ENCODE data around the gene WSCD2. TPM values are rescaled to one million over a fixed set of nuclear protein-coding genes. Genes with fewer than 3 reads are reported as not detected.

WSCD2 gene
- total RNA-seq, 1 donor from 2014 or later, result not detected

DNA sequence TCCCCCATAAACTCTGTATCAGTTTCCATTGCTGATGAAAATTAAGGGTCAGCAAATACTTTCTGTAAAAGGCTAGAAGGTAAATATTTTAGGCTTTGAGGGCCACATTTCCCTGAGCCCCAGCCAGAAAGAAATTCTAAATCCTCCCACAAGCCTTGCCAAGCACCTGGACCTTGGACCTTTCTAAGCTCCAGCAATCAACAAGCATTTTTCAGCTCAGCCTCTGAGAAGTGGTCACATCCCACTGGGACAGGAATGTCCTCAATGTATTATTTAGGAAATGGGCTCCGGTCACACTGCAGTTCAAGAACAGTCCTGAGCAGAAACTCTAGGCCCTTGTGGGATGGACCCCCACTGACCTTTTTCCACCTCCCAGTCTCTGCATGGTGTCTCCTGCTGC lies 55.9 kb downstream of the WSCD2 start:
- no peak for DNase-seq (ENCODE audit: low read depth)
- H3K4me3 ChIP-seq (ENCODE audit: low read depth, low read length), result no peak overlapping the region

DNA sequence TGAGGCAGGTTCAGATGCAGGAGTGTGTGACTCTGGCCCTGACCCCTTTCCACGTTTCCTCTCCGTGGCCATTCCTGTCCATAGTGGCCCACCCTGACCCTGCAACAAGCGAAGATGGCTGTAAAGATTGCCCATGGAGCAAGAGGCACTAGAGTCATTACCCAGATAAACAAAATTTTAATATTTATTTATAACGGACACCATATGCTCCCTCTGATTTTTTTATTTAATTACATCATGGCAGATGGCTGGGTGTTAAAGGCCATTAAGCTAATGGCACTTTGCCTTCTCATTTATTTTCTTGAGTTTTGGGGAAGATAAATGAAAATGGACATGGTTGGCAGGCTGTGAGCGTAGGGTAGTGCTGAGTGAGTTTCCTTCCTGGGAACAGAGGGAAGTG lies 58.7 kb downstream of the WSCD2 start:
- no peak for DNase-seq (ENCODE audit: low read depth)
- no peak overlapping the region for H3K4me3 ChIP-seq (ENCODE audit: low read depth, low read length)
- TF ChIP-seq, protein P1, sequence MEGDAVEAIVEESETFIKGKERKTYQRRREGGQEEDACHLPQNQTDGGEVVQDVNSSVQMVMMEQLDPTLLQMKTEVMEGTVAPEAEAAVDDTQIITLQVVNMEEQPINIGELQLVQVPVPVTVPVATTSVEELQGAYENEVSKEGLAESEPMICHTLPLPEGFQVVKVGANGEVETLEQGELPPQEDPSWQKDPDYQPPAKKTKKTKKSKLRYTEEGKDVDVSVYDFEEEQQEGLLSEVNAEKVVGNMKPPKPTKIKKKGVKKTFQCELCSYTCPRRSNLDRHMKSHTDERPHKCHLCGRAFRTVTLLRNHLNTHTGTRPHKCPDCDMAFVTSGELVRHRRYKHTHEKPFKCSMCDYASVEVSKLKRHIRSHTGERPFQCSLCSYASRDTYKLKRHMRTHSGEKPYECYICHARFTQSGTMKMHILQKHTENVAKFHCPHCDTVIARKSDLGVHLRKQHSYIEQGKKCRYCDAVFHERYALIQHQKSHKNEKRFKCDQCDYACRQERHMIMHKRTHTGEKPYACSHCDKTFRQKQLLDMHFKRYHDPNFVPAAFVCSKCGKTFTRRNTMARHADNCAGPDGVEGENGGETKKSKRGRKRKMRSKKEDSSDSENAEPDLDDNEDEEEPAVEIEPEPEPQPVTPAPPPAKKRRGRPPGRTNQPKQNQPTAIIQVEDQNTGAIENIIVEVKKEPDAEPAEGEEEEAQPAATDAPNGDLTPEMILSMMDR (conservative IDR thresholded peaks at IDR 0.05; ENCODE audit: low read depth, low read length), result no peak

More for the DNA sequence above, 55.9 kb downstream of the WSCD2 start:
- TF ChIP-seq, protein P1 (conservative IDR thresholded peaks at IDR 0.05; ENCODE audit: low read depth, low read length), result no peak

DNA sequence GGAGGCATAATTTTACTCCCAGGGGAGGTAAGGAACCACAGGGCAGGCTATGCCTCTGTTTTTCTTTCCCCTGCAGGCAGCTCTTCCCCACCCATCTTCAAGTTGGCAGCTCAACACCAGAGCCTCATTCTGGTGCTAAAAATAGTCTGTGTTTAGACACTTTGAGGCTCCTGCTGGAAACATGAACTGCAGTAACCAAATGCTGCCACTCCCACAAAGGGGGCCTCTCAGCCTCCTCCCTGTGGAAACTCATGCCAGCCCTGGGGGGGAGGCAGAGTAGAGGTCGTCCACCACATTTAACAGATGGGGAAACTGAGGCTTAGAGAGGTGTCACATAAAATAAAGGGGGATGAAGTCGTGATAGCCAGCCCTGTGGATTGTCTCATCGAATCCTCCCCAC lies 61.4 kb downstream of the WSCD2 start:
- DNase-seq (ENCODE audit: low read depth), result no peak
- no peak overlapping the region for H3K4me3 ChIP-seq (ENCODE audit: low read depth, low read length)
- TF ChIP-seq, protein P1 (conservative IDR thresholded peaks at IDR 0.05; ENCODE audit: low read depth, low read length), result no peak

DNA sequence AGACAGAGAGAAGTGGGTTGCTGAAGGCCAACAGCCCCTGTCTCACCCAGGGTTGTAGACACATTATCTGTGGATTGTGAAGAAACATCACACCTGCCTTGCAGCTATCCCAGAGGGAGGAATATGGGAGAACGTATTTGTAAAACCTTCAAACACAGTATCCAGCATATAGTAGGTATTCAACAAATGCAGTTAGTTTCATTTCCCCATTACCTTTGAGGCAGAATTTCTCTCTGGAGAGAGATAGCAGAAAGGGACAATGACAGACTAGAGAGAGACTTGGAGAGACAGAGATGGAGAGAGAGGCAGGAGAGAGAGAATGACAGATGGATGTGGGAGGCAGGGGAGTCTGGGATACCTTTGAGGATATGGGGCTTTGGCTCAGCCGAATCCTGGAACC lies 62.0 kb downstream of the WSCD2 start:
- DNase-seq (ENCODE audit: low read depth), result no peak

DNA sequence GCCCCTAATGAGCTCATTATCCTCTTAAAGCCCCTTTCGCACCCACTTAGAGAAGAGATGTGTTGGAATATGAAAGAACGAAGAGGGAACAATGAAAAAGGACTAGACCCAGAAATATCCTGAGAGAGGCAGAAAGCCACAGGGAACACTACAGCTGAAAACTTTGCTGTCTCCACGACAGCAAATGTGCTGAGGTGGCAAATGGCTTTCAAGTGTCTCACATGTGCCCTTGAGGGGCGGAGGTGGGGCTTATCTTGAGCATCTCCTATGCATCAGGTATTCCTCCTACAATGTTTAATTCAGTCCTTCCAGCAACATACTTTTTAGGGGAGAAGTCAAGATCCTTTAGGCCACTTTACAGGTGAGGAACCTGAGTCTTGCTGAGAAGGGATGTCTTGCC lies 62.9 kb downstream of the WSCD2 start:
- TF ChIP-seq, protein P1 (conservative IDR thresholded peaks at IDR 0.05; ENCODE audit: low read depth, low read length), result no peak
- H3K4me3 ChIP-seq (ENCODE audit: low read depth, low read length), result no peak overlapping the region
- DNase-seq (ENCODE audit: low read depth), result no peak

More for the DNA sequence above, 62.0 kb downstream of the WSCD2 start:
- TF ChIP-seq, protein P1 (conservative IDR thresholded peaks at IDR 0.05; ENCODE audit: low read depth, low read length), result no peak
- no peak overlapping the region for H3K4me3 ChIP-seq (ENCODE audit: low read depth, low read length)

DNA sequence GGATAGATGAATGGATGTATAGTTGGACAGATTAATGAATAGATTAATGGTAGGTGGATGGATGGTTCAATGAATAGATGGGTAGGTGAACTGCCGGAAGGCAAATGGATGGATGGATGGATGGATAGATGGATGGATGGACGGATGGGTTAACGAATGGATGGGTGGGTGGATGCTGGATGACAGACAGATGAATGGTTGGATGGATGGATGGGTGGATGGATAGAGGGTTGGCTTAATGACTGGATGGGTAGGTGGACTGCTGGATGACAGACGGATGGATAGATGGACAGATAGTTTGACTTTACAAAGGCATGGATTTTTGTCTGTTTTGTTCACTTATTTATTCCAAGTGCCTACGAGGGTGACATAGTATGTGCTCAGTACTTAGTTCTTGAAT lies 64.4 kb downstream of the WSCD2 start:
- no peak for DNase-seq (ENCODE audit: low read depth)
- H3K4me3 ChIP-seq (ENCODE audit: low read depth, low read length), result no peak overlapping the region
- TF ChIP-seq, protein P1 (conservative IDR thresholded peaks at IDR 0.05; ENCODE audit: low read depth, low read length), result no peak

DNA sequence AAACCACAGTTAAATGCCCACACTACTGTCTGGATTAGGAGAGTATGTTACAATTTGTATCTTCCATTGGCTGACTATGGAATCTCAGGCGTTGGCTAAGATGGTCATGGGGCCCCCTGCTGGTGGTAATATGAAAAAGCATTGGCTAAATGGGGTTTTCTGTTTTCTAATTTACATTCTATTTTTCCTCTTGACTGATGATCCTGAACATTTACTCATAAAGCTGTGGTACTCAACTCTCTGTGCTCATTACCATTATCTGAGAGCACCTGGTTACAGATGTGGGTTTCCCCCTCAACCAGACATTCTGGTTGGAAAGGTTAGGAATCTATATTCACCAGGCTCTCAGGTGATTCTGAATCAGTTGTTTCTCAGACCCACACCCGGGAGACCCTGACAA lies 64.8 kb downstream of the WSCD2 start:
- DNase-seq (ENCODE audit: low read depth), result peak; percentile 1
- TF ChIP-seq, protein P1 (conservative IDR thresholded peaks at IDR 0.05; ENCODE audit: low read depth, low read length), result peak; percentile 72
- H3K4me3 ChIP-seq (ENCODE audit: low read depth, low read length), result no peak overlapping the region

All from epithelial cell of proximal tubule (primary cell).